ENCODE data around the gene EXOC4.
"Not testable (repeated sequence)": the region's sequence is repeated elsewhere in the genome, so short reads cannot be mapped to it uniquely, and the experiment has no call there.

EXOC4 gene

GRCh38 chr7:133252858-133253518, at the start of gene EXOC4:
TSS of gene EXOC4 (plus strand) at chr7:133253078.
- ChIA-PET CTCF (interaction anchor here (0.6 to 1.6 kb wide), 3 partner anchors 19 to 244 kb away, joined by 3 to 5 read pairs (median 3); no protein-coding TSS in a partner anchor), POLR2A (interaction anchor here (0.5 kb wide), 1 partner anchor 11 kb away, joined by 3 read pairs; no protein-coding TSS in a partner anchor)
- DNase-seq (ENCODE audit: extremely low spot score), result peak; percentile 93
- no peak for TF ChIP-seq CTCF (IDR thresholded peaks at IDR 0.05; ENCODE audit: control extremely low read depth, extremely low read depth, low read depth, missing control alignments)

GRCh38 chr7:133203490-133203889, 49.4 kb upstream of the EXOC4 start:
- TF ChIP-seq CTCF (IDR thresholded peaks at IDR 0.05; ENCODE audit: control extremely low read depth, extremely low read depth, low read depth, missing control alignments), result no peak
- ChIA-PET CTCF (no interaction called here), POLR2A (no interaction called here)
- no peak for DNase-seq (ENCODE audit: extremely low spot score)

GRCh38 chr7:133207687-133208086, 45.2 kb upstream of the EXOC4 start:
- ChIA-PET CTCF (interaction anchor here (1.7 kb wide), 1 partner anchor 10 kb away, joined by 5 read pairs; no protein-coding TSS in a partner anchor), POLR2A (no interaction called here)
- peak; percentile 7 for TF ChIP-seq CTCF (IDR thresholded peaks at IDR 0.05; ENCODE audit: control extremely low read depth, extremely low read depth, low read depth, missing control alignments)
- DNase-seq (ENCODE audit: extremely low spot score), result peak; percentile 20

GRCh38 chr7:133210817-133211216, 42.1 kb upstream of the EXOC4 start:
- CTCF ChIA-PET; DNase-seq (ENCODE audit: extremely low spot score); POLR2A ChIA-PET: not testable (repeated sequence)

- CTCF ChIA-PET; POLR2A ChIA-PET; DNase-seq (ENCODE audit: extremely low spot score): not testable (repeated sequence)
Measured at GRCh38 chr7:133213772-133214171, 39.1 kb upstream of the EXOC4 start.

GRCh38 chr7:133217773-133218172, 35.1 kb upstream of the EXOC4 start:
- ChIA-PET POLR2A (no interaction called here), CTCF (interaction anchor here (1.4 to 1.9 kb wide), 2 partner anchors 10 to 22 kb away, joined by 3 to 5 read pairs; no protein-coding TSS in a partner anchor)
- no peak for TF ChIP-seq CTCF (IDR thresholded peaks at IDR 0.05; ENCODE audit: control extremely low read depth, extremely low read depth, low read depth, missing control alignments)
- no peak for DNase-seq (ENCODE audit: extremely low spot score)

GRCh38 chr7:133230591-133231194, 22.2 kb upstream of the EXOC4 start:
- peak; percentile 71 for TF ChIP-seq CTCF (IDR thresholded peaks at IDR 0.05; ENCODE audit: control extremely low read depth, extremely low read depth, low read depth, missing control alignments)
- CTCF ChIA-PET, result interaction anchor here (0.9 kb wide), 2 partner anchors 16 to 160 kb away, joined by 3 read pairs; no protein-coding TSS in a partner anchor
- DNase-seq (ENCODE audit: extremely low spot score), result peak; percentile 36
- POLR2A ChIA-PET, result no interaction called here

Data from GM10248 (cell line).